Fibroblast of gingiva (primary cell): ENCODE data around the gene CD300E.
"Not testable (repeated sequence)": the region's sequence is repeated elsewhere in the genome, so short reads cannot be mapped to it uniquely, and the experiment has no call there.

Experiments
- DNase-seq: peaks from one replicate; pipeline ENCODE4 v3.0.0-alpha.2; 2011; ENCODE audit warnings: low read depth

CD300E gene

GRCh38 chr17:74598346-74599022, 25.1 kb downstream of the CD300E start:
- no peak for DNase-seq

GRCh38 chr17:74597069-74597790, 26.3 kb downstream of the CD300E start:
- no peak for DNase-seq

DNA sequence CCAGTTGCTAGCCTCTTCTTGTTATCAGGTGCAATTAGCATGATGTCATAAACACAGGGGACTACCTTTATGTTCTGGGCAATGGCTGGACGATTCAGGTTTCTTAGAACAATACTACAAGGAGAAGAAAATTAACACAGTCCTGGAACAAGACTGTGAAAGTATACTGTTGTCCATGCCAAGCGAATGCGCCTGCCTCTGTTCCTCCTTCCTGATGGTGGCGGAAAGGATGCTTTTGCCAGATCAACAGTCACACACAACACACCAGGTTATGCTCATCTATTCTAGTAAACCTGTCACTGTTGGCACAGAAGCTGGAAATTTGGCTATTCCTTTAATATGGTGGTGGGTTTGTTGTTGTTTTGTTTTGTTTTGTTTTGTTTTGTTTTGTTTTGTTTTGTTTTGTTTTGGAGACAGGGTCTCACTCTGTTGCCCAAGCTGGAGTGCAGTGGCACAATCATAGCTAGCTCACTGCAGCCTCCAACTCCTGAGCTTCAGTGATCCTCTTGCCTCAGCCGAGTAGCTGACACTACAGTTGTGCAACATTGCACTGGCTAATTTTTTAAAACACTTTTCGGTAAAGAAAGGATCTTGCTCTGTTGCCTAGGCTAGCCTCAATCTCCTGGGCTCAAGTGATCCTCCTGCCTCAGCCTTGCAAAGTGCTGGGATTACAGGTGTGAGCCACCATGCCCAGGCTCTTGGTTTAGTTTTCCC, 28.3 kb downstream of the CD300E start:
- no peak for DNase-seq

GRCh38 chr17:74592087-74592990, 31.2 kb downstream of the CD300E start, which contains the start of gene CD300LD:
CD300LD (minus strand) TSS chr17:74592283; CDS start chr17:74592202, 81 bp downstream.
- DNase-seq = no peak

DNA sequence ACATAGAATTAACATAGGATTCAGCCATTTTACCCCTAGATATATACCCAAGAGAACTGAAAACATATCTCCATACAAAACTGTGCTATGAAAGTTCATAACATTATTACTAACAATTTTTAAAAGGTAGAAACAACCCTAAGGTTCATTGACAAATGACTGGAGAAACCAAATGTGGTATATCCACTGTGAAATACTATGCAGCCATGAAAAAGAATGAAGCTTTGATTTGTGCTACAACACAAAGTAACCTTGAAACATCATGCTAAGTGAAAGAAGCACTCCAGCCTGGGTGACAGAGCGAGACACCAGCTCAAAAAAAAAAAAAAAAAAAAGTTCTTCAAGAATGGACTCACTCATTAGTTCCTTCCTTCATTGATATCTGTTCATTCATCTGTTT, 32.0 kb downstream of the CD300E start:
- no peak for DNase-seq

GRCh38 chr17:74585711-74586110, 37.8 kb downstream of the CD300E start:
- no peak for DNase-seq

DNA sequence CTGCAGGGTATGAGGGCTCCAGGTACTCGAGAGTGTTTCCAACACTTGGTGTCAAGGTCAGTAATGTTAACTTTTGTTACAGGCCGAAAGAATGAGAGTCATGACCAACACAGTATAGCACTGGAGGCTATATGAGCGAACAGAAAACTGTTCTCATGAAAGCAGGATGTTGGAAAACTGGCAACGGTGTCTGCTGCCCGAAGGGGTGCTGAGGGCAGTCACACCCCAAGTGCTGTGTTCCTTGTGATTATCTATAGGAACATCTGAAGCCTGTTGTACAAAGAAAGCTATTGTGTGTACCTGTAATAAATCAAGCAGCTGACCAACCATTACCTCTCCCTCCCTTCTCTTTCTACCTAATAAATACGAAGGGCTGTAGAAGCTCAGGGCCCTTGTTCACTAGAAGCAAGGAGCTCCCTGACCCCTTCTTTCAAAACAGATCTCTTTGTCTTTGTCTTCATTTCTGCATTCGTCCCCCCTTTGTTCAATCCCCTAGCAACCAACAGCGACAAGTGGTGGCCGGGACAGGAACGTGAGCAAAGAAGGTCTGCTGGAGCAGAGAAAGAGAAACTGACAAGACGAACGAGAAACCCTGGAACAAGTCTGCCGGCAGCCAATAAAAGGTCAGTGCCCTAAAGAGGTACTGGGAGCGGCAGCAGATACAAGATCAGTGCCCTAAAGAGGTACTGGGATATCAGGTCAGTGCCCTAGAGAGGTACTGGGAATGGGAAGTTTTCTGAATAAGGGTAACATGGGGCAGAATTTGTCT, 39.1 kb downstream of the CD300E start:
- no peak for DNase-seq

DNA sequence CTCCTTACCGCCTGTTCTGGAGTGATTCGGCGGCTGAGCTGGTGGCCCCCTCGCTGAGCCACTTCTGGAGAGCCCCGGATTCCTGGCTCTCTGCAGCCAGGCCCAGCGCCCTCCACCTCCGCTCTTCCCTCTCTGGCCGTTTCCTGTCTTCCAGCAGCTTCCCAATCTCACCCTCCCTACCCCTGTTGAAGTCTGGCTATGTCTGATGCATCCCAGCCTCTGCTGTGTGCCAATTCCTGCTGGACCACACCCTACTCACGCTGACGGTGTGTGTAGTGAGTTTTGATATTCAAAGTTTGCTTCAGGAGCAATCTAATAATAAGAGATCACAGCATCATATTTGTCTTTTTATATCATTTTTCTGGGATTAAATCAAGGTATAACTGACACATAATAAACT, 40.9 kb downstream of the CD300E start:
- no peak for DNase-seq

DNA sequence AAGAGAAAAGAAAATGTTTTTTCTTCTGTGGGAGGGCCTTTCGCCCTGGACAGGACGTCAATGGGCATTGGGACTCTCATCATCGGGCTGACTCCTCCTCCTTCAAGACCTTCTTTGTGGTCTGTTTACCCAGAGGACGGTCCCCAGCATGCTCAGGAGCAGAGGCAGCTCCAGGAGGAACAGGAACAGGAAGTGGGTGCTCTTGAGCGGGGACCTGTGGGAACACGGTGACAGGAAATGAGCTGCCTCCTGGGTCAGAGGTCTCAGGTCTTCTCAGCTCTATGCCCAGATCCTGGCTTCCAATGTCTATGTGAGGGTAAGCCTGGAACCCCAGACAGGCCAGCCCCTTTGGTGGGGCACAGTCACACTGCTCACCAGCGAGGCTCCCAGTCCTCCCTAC, 43.6 kb downstream of the CD300E start:
- DNase-seq = no peak

- no peak for DNase-seq
Observed at GRCh38 chr17:74578979-74579378, 44.6 kb downstream of the CD300E start.

GRCh38 chr17:74574489-74575142, 48.9 kb downstream of the CD300E start:
- no peak for DNase-seq

DNA sequence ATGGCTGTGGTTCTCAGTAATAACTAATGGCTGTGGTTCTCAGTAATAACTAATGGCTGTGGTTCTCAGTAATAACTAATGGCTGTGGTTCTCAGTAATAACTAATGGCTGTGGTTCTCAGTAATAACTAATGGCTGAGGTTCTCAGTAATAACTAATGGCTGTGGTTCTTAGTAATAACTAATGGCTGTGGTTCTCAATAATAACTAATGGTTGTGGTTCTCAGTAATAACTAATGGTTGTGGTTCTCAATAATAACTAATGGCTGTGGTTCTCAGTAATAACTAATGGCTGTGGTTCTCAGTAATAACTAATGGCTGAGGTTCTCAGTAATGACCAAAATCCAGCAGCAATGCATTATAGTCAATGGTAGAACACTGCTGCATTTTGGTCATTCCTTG, 49.9 kb downstream of the CD300E start:
- DNase-seq = not testable (repeated sequence)

DNA sequence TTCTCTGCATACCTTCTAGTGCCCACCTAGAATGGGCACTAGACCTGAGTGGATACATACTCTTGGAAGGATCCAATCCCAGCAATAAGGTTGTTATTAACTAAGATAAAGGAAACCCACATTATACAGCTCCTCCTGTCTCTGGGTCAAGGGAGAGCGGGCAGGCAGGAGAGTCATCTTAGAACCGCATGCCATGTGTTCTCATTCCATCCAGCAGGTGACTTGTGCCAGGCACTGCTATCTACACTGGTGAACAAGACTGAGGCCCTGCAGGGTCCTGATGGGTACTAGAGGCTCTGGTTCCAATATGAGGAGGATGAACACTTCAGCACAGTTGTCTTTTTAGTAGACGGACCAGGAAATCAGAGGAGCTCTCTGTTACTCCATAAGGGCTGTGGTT, 50.4 kb downstream of the CD300E start:
- DNase-seq = no peak

- DNase-seq = no peak
Observed at GRCh38 chr17:74571621-74572270, 51.8 kb downstream of the CD300E start.

DNA sequence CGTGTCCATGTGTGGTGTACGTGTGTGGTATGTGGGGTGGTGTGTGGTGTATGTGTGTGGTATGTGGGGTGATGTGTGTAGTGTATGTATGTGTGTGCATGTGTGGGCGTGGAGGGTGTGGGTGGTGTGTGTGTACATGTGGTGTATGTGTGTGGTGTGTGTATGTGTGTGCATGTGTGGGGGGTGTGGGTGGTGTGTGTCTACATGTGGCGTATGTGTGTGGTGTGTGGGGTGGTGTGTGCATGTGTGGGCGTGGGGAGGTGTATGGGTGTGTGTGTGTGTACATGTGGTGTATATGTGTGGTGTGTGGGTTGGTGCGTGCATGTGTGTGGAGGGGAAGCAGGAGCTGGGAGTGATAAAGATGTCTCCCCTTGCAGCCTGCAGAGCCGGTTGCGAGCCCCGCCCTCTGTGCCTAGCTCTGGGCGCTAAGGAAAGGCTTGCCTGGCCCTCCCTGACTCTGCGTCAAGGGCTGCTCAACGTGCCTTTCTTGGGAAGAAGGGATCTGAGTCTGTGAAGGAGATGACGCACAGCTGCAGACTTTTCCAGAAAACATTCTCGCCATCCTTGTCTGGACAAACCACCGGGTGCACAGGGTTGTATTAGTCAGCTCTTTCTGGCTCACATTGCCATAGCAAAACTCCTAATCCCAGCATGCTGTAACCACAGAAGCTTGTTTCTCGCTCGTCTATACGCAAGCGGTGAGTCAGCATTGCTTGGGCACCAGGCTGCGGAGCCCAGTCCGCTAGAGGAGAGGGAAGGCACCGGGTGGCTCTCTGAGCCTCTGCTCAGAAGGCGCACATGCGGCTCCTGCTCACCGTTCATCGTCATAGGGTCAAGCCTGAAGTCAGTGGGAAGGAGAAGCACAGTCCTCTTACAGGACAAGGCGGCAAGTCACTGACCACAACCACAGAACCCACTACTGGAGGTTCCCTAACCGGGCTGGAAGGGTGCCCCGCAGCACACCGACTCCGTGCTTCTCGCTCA, 54.2 kb downstream of the CD300E start:
- peak; percentile 85 for DNase-seq

GRCh38 chr17:74568106-74568873, 55.2 kb downstream of the CD300E start:
- no peak for DNase-seq

- DNase-seq = no peak
Observed at GRCh38 chr17:74567397-74567796, 56.1 kb downstream of the CD300E start, which contains the start of gene CD300H. CD300H (minus strand) TSS chr17:74567509.

GRCh38 chr17:74566132-74566753, 57.3 kb downstream of the CD300E start:
- no peak for DNase-seq
